Peyer's patch (tissue), 4 donors: ENCODE results near the gene PHYH.

Source experiments
- POLR2A ChIP-seq, 2 donors: fragments of 450-650 bp; IDR thresholded peaks; one replicate each; pipeline ENCODE4 v1.5.1; 2017; ENCODE audit warnings: antibody characterized with exemption in 2 of 2, mild to moderate bottlenecking in 2 of 2, moderate library complexity in 2 of 2
- TF ChIP-seq, protein P1 (sequence below), 6 experiments: fragments of 450-650 bp in 4 of 6; fragments of 200-600 bp in 2 of 6; sonication (generic) in 1 of 6; IDR thresholded peaks; one replicate each; pipeline ENCODE4 v1.5.1; 2017 to 2019; ENCODE audit warnings: antibody characterized with exemption in 6 of 6, mild to moderate bottlenecking in 3 of 6, moderate library complexity in 1 of 6

- no peak for TF ChIP-seq POLR2A (IDR thresholded peaks at IDR 0.05)
- TF ChIP-seq, protein P1, sequence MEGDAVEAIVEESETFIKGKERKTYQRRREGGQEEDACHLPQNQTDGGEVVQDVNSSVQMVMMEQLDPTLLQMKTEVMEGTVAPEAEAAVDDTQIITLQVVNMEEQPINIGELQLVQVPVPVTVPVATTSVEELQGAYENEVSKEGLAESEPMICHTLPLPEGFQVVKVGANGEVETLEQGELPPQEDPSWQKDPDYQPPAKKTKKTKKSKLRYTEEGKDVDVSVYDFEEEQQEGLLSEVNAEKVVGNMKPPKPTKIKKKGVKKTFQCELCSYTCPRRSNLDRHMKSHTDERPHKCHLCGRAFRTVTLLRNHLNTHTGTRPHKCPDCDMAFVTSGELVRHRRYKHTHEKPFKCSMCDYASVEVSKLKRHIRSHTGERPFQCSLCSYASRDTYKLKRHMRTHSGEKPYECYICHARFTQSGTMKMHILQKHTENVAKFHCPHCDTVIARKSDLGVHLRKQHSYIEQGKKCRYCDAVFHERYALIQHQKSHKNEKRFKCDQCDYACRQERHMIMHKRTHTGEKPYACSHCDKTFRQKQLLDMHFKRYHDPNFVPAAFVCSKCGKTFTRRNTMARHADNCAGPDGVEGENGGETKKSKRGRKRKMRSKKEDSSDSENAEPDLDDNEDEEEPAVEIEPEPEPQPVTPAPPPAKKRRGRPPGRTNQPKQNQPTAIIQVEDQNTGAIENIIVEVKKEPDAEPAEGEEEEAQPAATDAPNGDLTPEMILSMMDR (IDR thresholded peaks at IDR 0.05), result no peak
Observed at GRCh38 chr10:13335881-13336280, 36.0 kb upstream of the PHYH start.
